Limb (tissue), 2 donors: ENCODE measurements around the gene SLC26A5.
A peak's percentile ranks its signal among the peaks of the same experiment; 100 is the strongest.
"Not testable (repeated sequence)": the region's sequence is repeated elsewhere in the genome, so short reads cannot be mapped to it uniquely, and the experiment has no call there.

Source experiments
- DNase-seq, 2 donors: peaks; one replicate each; pipeline ENCODE4 v3.0.0-alpha.2; 2016; ENCODE audit errors: extremely low spot score in 2 of 2

The SLC26A5 gene

DNA sequence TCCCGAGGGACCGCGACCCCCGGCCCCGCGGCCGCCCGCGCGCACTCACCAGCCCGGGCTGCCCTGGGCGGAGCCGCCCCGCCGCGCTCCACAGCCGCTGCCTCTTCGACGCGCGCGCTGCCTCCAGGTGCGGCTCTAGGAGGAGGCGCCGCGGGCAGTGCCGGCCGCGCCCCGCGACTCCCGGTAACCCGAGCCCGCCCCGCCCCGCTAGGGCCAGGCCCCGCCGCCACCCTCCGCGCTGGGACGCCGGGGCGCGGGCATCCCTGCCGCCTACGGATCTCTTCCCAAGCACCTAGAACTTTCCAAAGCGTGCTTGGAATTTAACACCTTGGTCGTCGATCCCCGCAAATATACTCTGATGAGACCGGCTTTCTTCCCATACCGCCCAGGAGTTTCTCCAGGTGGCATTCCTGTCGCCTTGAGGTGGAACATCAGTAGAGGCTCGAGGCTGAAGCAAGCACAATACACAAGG lies at the start of gene SLC26A5:
TSS of gene SLC26A5 (minus strand) at position 159 of the 472 bp plus-strand sequence. CDS start 24,693 bp downstream, outside the sequence.
- DNase-seq, result peak in 1 of 2 donors; percentile 50

- DNase-seq, result no peak
Measured at GRCh38 chr7:103487419-103487818, 41.4 kb upstream of the SLC26A5 start.

- not testable (repeated sequence) for DNase-seq
Measured at GRCh38 chr7:103486873-103487272, 40.9 kb upstream of the SLC26A5 start.

GRCh38 chr7:103480771-103481170 lies 34.8 kb upstream of the SLC26A5 start:
- no peak for DNase-seq

DNA sequence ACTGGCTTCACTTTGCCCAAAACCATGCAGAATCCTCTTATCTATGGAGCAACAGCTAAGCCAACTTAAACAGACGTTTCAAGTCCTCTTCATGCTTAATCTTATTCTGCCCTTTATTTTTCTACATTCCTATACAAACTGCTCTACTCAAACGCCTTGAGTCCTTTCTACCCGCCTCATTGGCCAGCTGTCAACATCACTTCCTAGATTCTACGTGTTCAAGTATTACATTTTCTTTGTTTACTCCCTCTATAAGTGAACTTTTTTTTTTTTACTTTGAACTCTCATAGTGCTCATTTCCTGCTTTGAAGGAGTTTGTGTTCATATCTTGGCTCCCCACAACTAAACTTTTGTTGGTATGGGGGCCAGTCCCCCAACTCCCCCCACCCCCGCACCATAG lies 28.9 kb upstream of the SLC26A5 start:
- DNase-seq, result no peak

GRCh38 chr7:103469095-103469948 lies 23.3 kb upstream of the SLC26A5 start:
- no peak for DNase-seq

DNA sequence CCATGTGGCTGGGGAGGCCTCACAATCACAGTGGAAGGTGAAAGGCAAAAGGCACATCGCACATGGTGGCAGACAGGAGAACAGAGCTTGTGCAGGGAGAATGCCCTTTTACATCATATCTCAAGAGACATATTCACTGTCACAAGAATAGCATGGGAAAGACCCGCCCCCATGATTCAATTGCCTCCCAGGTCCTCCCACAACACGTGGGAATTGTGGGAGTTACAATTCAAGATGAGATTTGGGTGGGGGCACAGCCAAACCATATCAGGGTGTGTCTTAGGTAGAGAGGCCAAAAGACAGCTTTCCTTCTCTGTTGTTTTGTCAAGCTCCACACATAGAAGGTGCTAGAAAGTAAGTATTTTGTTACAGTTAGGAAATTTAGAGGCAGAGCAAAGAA lies 20.8 kb upstream of the SLC26A5 start:
- no peak for DNase-seq

DNA sequence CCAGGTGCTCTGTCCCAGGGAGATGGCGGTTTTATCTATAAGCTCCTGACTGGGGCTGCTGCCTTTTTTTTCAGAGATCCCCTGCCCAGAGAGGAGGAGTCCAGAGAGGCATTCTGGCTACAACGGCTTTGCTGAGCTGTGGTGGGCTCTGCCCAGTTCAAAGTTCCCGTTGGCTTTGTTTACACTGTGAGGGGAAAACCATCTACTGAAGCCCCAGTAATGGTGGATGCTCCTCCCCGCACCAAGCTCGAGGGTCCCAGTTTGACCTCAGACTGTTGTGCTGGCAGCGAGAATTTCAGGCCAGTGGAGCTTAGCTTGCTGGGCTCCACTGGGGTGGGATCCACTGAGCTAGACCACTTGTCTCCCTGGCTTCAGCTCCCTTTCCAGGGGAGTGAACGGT lies 16.4 kb upstream of the SLC26A5 start:
- DNase-seq, result no peak

GRCh38 chr7:103447073-103447960 lies 1.3 kb upstream of the SLC26A5 start:
- DNase-seq, result peak; percentile 25 to 55

- peak in 1 of 2 donors; percentile 40 for DNase-seq
Measured at GRCh38 chr7:103445228-103446048, 569 bp downstream of the SLC26A5 start.

- no peak for DNase-seq
Measured at GRCh38 chr7:103439661-103440060, 6.3 kb downstream of the SLC26A5 start.

DNA sequence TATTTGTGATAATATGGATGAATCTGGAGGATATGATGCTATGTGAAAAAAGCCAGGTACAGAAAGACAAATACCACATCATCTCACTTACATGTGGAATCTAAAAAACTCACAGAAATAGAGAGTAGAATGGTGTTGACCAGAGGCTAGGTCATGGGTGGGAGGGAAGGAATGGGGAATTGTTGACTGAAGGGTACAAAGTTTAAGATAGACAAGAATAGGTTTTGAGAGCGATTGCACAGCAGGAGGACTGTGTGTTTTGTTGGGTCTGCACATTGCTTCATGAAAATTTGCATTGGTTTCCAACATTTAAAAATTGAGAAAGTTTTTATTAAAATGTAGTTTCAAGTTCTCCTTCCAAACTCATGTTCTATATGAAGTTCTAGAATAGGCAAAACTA lies 8.4 kb downstream of the SLC26A5 start:
- DNase-seq, result no peak

DNA sequence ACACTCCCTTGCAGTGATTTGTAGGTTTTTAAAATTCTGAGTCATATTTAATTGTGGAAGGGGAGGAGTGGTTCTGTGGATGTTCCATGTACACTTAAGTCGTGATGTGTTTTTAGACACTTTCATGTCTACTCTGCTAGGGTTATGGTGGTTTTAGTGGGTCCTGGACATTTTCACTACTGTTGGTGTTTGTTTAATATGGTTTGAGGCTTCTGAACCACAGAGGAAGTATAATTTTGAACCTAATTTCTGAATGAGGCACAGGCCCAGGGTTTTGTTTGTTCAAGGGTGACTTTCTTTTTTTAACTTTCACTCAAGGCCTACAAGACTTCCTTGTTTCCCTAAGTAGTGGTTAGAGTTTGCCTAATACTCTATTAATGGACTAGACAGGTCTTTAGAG lies 13.3 kb downstream of the SLC26A5 start:
- DNase-seq, result no peak

GRCh38 chr7:103425177-103425576 lies 20.8 kb downstream of the SLC26A5 start:
- no peak for DNase-seq

GRCh38 chr7:103423467-103424179 lies 22.4 kb downstream of the SLC26A5 start:
- DNase-seq, result no peak

DNA sequence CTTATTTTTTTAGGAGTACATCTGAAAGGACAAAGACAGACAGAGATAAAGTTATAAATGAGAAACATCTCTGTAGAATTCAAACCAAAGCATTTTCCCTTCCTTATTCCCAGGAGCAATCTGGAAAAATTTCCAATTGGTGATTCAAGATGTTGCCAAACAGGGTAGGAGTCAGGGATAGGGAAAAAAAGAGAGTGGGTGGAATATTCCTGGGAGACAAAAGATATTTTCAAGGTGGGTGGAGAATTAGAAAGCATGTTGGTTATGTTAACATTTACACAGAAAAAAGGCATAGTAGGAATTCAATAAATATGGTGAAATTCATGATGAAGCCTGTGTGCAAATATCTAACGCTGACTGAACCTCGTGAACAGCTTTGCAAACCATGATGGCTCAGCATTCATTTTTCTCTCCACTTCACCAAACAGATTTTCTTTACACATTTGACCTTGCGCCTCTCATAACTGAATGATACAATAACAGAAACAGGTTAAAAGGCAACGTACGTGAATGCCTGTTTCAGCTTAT lies 25.1 kb downstream of the SLC26A5 start:
- DNase-seq, result no peak

DNA sequence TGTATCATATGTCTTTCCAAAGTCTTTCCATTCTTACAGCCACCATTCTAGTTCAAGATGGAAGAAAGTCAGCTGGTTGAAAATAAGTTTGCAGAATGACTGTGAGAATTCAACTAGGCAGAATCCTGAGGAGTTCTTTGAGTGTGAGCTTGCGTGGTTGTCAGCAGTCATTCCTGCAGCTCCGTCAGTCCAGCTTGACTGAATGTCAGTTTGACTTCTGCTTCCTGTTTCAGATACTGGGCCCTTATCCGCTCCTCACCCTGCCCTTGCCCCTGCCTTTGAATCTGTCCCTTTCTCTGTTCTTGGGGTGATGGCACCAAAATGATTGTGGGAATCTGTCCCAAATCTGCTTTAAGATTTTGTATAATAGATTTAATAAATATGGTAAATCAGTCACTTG lies 27.8 kb downstream of the SLC26A5 start:
- DNase-seq, result no peak

DNA sequence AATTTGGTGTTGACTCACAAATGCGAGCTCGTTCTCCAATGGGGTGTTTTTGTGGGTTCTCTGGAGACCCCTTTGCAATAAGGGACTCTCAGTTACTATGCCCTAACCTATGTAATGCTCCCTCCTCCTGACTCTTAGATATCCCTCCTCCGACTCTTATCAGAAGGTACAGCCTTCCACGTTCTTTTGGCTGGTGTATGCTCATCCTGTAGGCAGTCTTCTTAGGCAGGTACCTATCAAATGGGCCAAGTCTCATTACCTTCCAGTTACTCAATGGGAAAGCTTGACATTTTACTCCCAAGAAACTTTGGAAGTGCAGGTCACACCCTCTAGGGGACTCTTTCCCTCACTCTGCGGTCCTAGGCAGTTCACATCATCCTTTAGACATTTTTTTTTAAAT lies 32.6 kb downstream of the SLC26A5 start:
- no peak for DNase-seq

DNA sequence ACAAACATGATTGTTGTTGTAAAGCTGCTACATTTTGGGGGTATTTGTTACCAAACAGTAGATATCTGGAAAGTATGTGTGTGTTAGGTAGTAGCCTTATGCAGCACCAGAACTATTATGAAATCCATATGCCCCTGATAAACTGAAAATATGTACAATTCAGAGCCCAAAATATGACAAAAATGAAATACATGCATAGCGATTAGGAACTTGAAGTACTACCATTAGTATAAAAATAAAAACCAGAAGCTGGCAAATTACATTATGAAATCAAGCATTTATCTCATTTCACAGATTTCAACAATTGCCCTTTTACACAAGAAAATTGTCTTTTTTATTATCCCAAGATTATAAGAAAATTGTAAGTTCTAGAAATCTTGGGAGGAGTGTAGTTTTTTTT lies 33.9 kb downstream of the SLC26A5 start:
- no peak for DNase-seq
